Neural crest cell (in vitro differentiated cells): ENCODE data around the gene SF3B1. TPM values are rescaled to one million over a fixed set of nuclear protein-coding genes. Genes with fewer than 3 reads are reported as not detected.

Experiments
- DNase-seq: peaks from one replicate; pipeline ENCODE4 v3.0.0; 2021; ENCODE audit warnings: low read depth, mixed read lengths, low spot score
- H3K27ac Mint-ChIP-seq: one replicate; pipeline ENCODE4 v1.8.0; 2021; ENCODE audit warnings: mild to moderate bottlenecking, mixed read lengths; ENCODE audit not compliant: unreplicated experiment
- H3K27me3 Mint-ChIP-seq: 2 replicates; pipeline ENCODE4 v1.8.0; 2021; ENCODE audit warnings: low read depth, mild to moderate bottlenecking, mixed read lengths
- H3K36me3 Mint-ChIP-seq: 2 replicates; pipeline ENCODE4 v1.8.0; 2021; ENCODE audit warnings: low read depth, mild to moderate bottlenecking, mixed read lengths
- H3K4me1 Mint-ChIP-seq: 2 replicates; pipeline ENCODE4 v1.8.0; 2021; ENCODE audit warnings: mixed read lengths
- H3K4me3 Mint-ChIP-seq: one replicate; pipeline ENCODE4 v1.8.0; 2021; ENCODE audit warnings: mild to moderate bottlenecking, mixed read lengths
- H3K9me3 Mint-ChIP-seq: 2 replicates; pipeline ENCODE4 v1.8.0; 2021; ENCODE audit warnings: mixed read lengths
- total RNA-seq: library from RNA; stranded (reverse); gene quantifications from 2 replicates; pipeline ENCODE4 v1.2.1, GENCODE V29; 2021
- TF ChIP-seq, protein P1 (sequence below): fragments of 200-600 bp; sonication (generic); conservative IDR thresholded peaks from 2 replicates; pipeline ENCODE4 v1.5.0; 2021; ENCODE audit warnings: antibody characterized with exemption, mild to moderate bottlenecking

The SF3B1 gene
- total RNA-seq, 1 donor from 2014 or later: 323 TPM

DNA sequence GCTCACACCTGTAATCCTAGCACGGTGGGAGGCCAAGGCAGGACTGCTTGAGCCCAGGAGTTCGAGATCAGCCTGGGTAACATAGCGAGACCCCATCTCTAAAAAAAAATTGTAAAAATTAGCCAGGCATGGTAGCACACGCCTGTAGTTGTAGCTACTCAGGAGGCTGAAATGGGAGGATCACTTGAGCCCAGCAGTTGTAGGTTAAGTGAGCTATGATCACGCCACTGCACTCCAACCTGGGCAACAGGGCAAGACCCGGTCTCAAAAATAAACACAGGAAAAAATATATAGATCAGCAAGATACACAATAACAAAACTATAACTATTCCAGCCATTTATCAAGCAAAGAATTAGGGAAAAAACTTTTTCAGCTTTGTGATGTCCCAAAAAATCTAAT lies 3.0 kb downstream of the SF3B1 start:
- peak overlapping the region; percentile 38 for H3K4me3 Mint-ChIP-seq
- TF ChIP-seq, protein P1, sequence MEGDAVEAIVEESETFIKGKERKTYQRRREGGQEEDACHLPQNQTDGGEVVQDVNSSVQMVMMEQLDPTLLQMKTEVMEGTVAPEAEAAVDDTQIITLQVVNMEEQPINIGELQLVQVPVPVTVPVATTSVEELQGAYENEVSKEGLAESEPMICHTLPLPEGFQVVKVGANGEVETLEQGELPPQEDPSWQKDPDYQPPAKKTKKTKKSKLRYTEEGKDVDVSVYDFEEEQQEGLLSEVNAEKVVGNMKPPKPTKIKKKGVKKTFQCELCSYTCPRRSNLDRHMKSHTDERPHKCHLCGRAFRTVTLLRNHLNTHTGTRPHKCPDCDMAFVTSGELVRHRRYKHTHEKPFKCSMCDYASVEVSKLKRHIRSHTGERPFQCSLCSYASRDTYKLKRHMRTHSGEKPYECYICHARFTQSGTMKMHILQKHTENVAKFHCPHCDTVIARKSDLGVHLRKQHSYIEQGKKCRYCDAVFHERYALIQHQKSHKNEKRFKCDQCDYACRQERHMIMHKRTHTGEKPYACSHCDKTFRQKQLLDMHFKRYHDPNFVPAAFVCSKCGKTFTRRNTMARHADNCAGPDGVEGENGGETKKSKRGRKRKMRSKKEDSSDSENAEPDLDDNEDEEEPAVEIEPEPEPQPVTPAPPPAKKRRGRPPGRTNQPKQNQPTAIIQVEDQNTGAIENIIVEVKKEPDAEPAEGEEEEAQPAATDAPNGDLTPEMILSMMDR: no peak
- no peak overlapping the region for H3K27ac Mint-ChIP-seq
- H3K9me3 Mint-ChIP-seq: no peaks in the 10 kb centered on the region
- H3K27me3 Mint-ChIP-seq: no peaks in the 10 kb centered on the region
- DNase-seq: no peak
- H3K4me1 Mint-ChIP-seq: peaks cover 61% of the 10 kb centered on the region
- peaks cover 3% of the 10 kb centered on the region for H3K36me3 Mint-ChIP-seq

DNA sequence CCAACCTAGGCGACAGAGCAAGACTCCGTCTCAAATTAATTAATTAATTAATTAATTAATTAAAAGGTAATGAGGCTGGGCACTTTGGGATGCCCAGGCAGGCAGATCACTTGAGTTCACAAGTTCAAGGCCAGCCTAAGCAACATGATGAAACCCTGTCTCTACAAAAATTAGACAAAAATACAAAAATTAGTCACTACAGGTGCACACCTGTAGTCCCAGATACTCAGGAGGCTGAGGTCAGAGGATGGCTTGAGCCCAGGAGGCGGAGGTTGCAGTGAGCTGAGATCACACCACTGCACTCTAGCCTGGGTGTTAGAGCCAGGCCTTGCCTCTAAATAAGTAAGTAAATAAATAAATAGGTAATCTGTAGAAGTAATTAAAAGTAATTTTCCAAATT lies 6.8 kb downstream of the SF3B1 start:
- peaks cover 3% of the 10 kb centered on the region for H3K36me3 Mint-ChIP-seq
- H3K27ac Mint-ChIP-seq: no peak overlapping the region
- no peak for DNase-seq
- no peaks in the 10 kb centered on the region for H3K27me3 Mint-ChIP-seq
- H3K4me3 Mint-ChIP-seq: no peak overlapping the region
- TF ChIP-seq, protein P1: no peak
- no peaks in the 10 kb centered on the region for H3K9me3 Mint-ChIP-seq
- peaks cover 50% of the 10 kb centered on the region for H3K4me1 Mint-ChIP-seq

DNA sequence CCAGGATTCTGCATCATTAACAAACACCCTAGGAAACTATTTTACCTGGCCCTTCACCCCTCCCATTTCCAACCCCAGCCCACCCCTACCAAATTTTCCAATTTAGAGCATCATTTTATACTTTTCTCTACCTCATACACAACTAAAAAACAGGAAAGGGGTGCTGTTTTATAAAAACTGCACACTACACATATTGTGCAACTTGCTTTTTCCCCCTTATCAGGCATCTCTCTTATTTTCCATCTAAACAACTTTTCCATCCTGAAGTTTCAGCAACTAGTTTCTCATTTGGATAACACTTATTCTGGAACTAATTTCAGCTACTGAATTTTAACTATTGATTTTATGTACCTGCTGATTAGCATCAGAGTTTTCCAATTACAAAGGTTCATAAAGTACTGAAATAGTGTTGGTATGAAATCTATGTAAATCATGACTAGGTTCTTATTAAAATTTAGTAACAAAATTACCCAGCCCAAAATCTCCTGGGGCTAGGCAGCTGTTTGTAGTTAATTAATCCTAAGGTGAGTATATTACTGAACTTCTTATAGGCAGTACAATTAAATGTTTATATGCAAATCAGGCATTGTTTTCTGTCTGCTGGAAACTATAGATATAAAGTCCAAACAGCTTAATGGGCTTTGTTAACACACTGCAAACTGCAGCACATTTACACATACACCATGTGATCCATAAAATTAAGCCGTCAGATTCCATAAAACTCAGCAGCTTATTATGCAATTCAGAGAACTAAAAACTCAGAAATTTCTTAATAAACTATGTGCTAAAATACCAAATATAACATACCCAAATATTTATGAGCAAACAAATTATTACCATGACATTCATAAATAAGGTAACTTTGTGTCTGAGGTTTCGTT lies 7.9 kb downstream of the SF3B1 start:
- Mint-ChIP-seq H3K36me3 (peaks cover 3% of the 10 kb centered on the region), H3K9me3 (no peaks in the 10 kb centered on the region), H3K4me3 (no peak overlapping the region), H3K27ac (no peak overlapping the region), H3K27me3 (no peaks in the 10 kb centered on the region), H3K4me1 (peaks cover 39% of the 10 kb centered on the region)
- TF ChIP-seq, protein P1: no peak
- no peak for DNase-seq

DNA sequence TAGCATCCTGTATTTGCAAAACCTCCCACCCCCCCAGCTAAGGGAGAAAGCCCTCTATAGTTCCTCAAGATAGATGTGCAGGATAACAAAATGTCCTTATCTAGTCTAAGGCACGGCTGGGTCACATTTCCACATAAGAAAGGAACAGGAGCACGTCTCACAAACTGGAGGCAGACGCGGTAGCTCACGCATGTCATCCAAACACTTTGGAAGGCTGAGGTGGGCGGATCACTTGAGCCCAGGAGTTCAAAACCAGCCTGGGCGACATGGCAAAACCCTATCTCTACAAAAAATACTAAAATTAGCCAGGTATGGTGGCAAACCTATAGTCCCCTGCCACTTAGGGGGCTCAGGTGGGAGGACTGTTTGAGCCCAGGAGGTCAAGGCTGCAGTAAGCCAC lies 9.3 kb downstream of the SF3B1 start:
- H3K4me3 Mint-ChIP-seq: no peak overlapping the region
- no peaks in the 10 kb centered on the region for H3K27me3 Mint-ChIP-seq
- no peak for DNase-seq
- TF ChIP-seq, protein P1: no peak
- no peak overlapping the region for H3K27ac Mint-ChIP-seq
- H3K9me3 Mint-ChIP-seq: no peaks in the 10 kb centered on the region
- peaks cover 27% of the 10 kb centered on the region for H3K4me1 Mint-ChIP-seq
- peaks cover 3% of the 10 kb centered on the region for H3K36me3 Mint-ChIP-seq

DNA sequence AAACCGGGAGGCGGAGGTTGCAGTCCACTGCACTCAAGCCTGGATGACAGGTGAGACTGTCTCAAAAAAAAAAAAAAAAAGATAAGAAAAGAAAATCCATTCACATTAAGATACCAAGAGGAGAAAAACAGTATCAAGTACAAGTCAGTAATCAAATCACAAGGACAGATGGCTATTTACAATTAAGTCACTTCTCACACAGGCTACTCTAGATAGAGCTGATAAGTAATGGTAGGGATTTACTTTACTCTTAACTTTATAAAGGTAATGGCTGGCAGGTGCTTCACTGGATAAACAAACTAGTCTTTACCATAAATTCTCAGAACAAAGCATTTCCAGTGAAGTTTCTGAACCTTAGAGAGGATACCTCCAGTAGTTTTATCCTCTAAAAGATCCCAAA lies 11.5 kb downstream of the SF3B1 start:
- TF ChIP-seq, protein P1: no peak
- Mint-ChIP-seq H3K9me3 (no peaks in the 10 kb centered on the region), H3K4me3 (no peak overlapping the region), H3K36me3 (no peaks in the 10 kb centered on the region), H3K4me1 (peaks cover 14% of the 10 kb centered on the region), H3K27ac (no peak overlapping the region), H3K27me3 (no peaks in the 10 kb centered on the region)
- no peak for DNase-seq
